ENCODE results near the gene WDR5.
A peak's percentile ranks its signal among the peaks of the same experiment; 100 is the strongest.

Gene WDR5

DNA sequence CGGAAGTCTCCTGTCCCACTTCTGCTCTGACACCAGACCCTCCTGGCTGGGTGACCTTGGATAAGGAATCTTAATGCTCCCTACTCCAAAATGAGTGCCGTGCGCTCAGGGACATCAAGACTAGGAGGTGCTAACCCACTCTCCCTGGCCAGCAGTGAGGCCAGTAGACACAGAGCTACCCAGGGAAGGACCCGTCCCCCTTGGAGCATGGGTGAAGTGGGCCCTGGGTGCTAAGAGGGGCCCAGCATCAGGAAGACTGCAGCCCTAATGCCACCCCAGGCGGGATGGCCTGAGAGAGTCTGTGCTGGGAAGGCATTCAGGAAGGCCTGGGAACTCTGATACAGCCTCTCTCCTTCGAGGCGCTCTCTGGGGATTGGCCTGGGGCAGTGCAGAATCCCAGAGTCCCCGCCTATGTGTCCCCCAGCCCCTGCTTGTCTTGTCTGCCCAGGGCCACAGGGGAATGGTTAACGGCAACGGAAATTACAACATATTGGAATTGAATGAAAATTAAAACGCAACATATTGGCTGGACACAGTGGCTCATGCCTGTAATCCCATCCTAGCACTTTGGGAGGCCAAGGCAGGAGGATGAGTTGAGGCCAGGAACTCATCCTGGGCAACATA lies 58.1 kb downstream of the WDR5 start:
- no peaks in the 10 kb centered on the region for H3K36me3 ChIP-seq (ENCODE audit: control insufficient read depth in 4 of 4, insufficient read depth in 4 of 4, low read length in 3 of 4)
- no peak overlapping the region for H3K27ac ChIP-seq (ENCODE audit: insufficient read depth in 1 of 2, low read depth in 1 of 2, low read length in 2 of 2, poor library complexity in 1 of 2, severe bottlenecking in 2 of 2)
- ChIA-PET CTCF (no interaction called here), POLR2A (no interaction called here)
- 96% methylated on average over 11 of the region's 11 CpGs for WGBS (ENCODE audit: insufficient coverage)
- DNase-seq = no peak
- no peak overlapping the region for H3K4me3 ChIP-seq (ENCODE audit: control insufficient read depth in 1 of 7, extremely low read depth in 1 of 7, insufficient read depth in 4 of 7, low read depth in 2 of 7, low read length in 6 of 7)
- no peaks in the 10 kb centered on the region for H3K9me3 ChIP-seq (ENCODE audit: control extremely low read depth in 1 of 5, control insufficient read depth in 4 of 5, insufficient read depth in 2 of 5, low read depth in 1 of 5, low read length in 4 of 5)
- H3K4me1 ChIP-seq (ENCODE audit: control extremely low read depth in 1 of 4, control insufficient read depth in 4 of 4, insufficient read depth in 4 of 4, low read length in 3 of 4) = peaks cover 0 to 19% (median 11%) of the 10 kb centered on the region in 4 experiments
- peaks cover 0 to 4% (median 0%) of the 10 kb centered on the region in 5 experiments for H3K27me3 ChIP-seq (replicated peaks in 2 of 5; ENCODE audit: control insufficient read depth in 4 of 5, insufficient read depth in 5 of 5, low read length in 4 of 5)

- DNase-seq = peak in 2 of 3 donors; percentile 71 to 77
- peak overlapping the region in 1 of 7 experiments; percentile 23 for H3K4me3 ChIP-seq (ENCODE audit: control insufficient read depth in 1 of 7, extremely low read depth in 1 of 7, insufficient read depth in 4 of 7, low read depth in 2 of 7, low read length in 6 of 7)
- no peak overlapping the region for H3K27ac ChIP-seq (ENCODE audit: insufficient read depth in 1 of 2, low read depth in 1 of 2, low read length in 2 of 2, poor library complexity in 1 of 2, severe bottlenecking in 2 of 2)
- no peaks in the 10 kb centered on the region for H3K9me3 ChIP-seq (ENCODE audit: control extremely low read depth in 1 of 5, control insufficient read depth in 4 of 5, insufficient read depth in 2 of 5, low read depth in 1 of 5, low read length in 4 of 5)
- POLR2A ChIA-PET = no interaction called here
- WGBS (ENCODE audit: insufficient coverage) = 17% methylated on average over 3 of the region's 6 CpGs
- peaks cover 0 to 8% (median 4%) of the 10 kb centered on the region in 4 experiments for H3K4me1 ChIP-seq (ENCODE audit: control extremely low read depth in 1 of 4, control insufficient read depth in 4 of 4, insufficient read depth in 4 of 4, low read length in 3 of 4)
- H3K36me3 ChIP-seq (ENCODE audit: control insufficient read depth in 4 of 4, insufficient read depth in 4 of 4, low read length in 3 of 4) = no peaks in the 10 kb centered on the region
- CTCF ChIA-PET = interaction anchor here (0.6 to 2.1 kb wide), 5 partner anchors 13 to 600 kb away, joined by 3 to 7 read pairs (median 4); no protein-coding TSS in a partner anchor
- no peaks in the 10 kb centered on the region for H3K27me3 ChIP-seq (replicated peaks in 2 of 5; ENCODE audit: control insufficient read depth in 4 of 5, insufficient read depth in 5 of 5, low read length in 4 of 5)
Measured at GRCh38 chr9:134195558-134195957, 59.7 kb downstream of the WDR5 start.

DNA sequence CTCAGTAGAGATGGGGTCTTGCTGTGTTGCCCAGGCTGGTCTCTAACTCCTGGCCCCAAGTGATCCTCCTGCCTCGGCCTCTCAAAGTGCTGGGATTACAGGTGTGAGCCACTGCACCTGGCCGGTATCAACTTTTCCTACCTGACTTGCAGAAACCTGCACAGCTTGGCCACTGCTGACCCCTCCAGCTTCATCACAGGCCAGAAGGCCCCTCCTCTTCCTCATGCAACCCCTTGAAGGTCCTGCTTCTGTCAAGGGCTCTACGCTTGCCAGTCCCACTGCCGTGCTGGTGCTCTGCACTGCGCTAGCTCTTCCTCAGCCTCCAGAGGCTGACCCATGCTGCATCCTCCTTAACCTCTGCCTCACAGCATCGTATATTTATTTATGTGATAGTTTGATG lies 61.0 kb downstream of the WDR5 start:
- ChIA-PET CTCF (interaction anchor here (1.1 to 1.3 kb wide), 2 partner anchors 22 to 64 kb away, joined by 3 read pairs; no protein-coding TSS in a partner anchor), POLR2A (no interaction called here)
- peaks cover 0 to 8% (median 4%) of the 10 kb centered on the region in 4 experiments for H3K4me1 ChIP-seq (ENCODE audit: control extremely low read depth in 1 of 4, control insufficient read depth in 4 of 4, insufficient read depth in 4 of 4, low read length in 3 of 4)
- no peak for DNase-seq
- H3K27ac ChIP-seq (ENCODE audit: insufficient read depth in 1 of 2, low read depth in 1 of 2, low read length in 2 of 2, poor library complexity in 1 of 2, severe bottlenecking in 2 of 2) = no peak overlapping the region
- no peaks in the 10 kb centered on the region for H3K36me3 ChIP-seq (ENCODE audit: control insufficient read depth in 4 of 4, insufficient read depth in 4 of 4, low read length in 3 of 4)
- H3K4me3 ChIP-seq (ENCODE audit: control insufficient read depth in 1 of 7, extremely low read depth in 1 of 7, insufficient read depth in 4 of 7, low read depth in 2 of 7, low read length in 6 of 7) = no peak overlapping the region
- H3K27me3 ChIP-seq (replicated peaks in 2 of 5; ENCODE audit: control insufficient read depth in 4 of 5, insufficient read depth in 5 of 5, low read length in 4 of 5) = no peaks in the 10 kb centered on the region
- H3K9me3 ChIP-seq (ENCODE audit: control extremely low read depth in 1 of 5, control insufficient read depth in 4 of 5, insufficient read depth in 2 of 5, low read depth in 1 of 5, low read length in 4 of 5) = peaks cover 0 to 2% (median 0%) of the 10 kb centered on the region in 5 experiments
- 94% methylated on average over 5 of the region's 6 CpGs for WGBS (ENCODE audit: insufficient coverage)

GRCh38 chr9:134198791-134199190 lies 62.9 kb downstream of the WDR5 start:
- CTCF ChIA-PET = interaction anchor here (0.8 to 2.9 kb wide), 4 partner anchors 12 to 244 kb away, joined by 3 to 8 read pairs (median 4); no protein-coding TSS in a partner anchor
- WGBS (ENCODE audit: insufficient coverage) = 63% methylated on average over 2 of the region's 3 CpGs
- Histone ChIP-seq H3K36me3 (ENCODE audit: control insufficient read depth in 4 of 4, insufficient read depth in 4 of 4, low read length in 3 of 4) (no peaks in the 10 kb centered on the region), H3K27me3 (replicated peaks in 2 of 5; ENCODE audit: control insufficient read depth in 4 of 5, insufficient read depth in 5 of 5, low read length in 4 of 5) (no peaks in the 10 kb centered on the region), H3K4me1 (ENCODE audit: control extremely low read depth in 1 of 4, control insufficient read depth in 4 of 4, insufficient read depth in 4 of 4, low read length in 3 of 4) (peaks cover 0 to 8% (median 4%) of the 10 kb centered on the region in 4 experiments), H3K4me3 (ENCODE audit: control insufficient read depth in 1 of 7, extremely low read depth in 1 of 7, insufficient read depth in 4 of 7, low read depth in 2 of 7, low read length in 6 of 7) (no peak overlapping the region), H3K27ac (ENCODE audit: insufficient read depth in 1 of 2, low read depth in 1 of 2, low read length in 2 of 2, poor library complexity in 1 of 2, severe bottlenecking in 2 of 2) (no peak overlapping the region), H3K9me3 (ENCODE audit: control extremely low read depth in 1 of 5, control insufficient read depth in 4 of 5, insufficient read depth in 2 of 5, low read depth in 1 of 5, low read length in 4 of 5) (peaks cover 0 to 3% (median under 1%) of the 10 kb centered on the region in 5 experiments)
- no peak for DNase-seq
- POLR2A ChIA-PET = no interaction called here

- no CpG with 5 or more reads among the region's 1 CpG for WGBS (ENCODE audit: insufficient coverage)
- POLR2A ChIA-PET = no interaction called here
Measured at GRCh38 chr9:134200730-134201129, 64.8 kb downstream of the WDR5 start.

DNA sequence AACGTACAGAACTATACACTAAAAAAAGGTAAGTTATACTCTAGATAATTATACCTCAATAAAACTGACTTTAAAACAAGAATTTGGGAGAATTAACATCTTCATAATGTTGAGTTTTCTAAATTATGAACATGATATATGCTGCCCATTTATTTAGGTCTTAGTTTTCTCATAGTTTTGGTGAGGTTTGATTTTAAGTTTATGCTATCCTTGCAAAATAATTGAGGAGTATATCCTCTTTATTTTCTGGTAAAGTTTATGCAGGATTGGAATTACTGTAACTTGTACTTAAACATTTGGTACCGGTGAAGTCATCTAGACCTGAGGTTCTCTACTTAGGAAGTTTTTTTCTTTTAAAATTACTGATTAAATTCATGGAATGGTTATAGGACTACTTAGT lies 67.3 kb downstream of the WDR5 start:
- CTCF ChIA-PET = no interaction called here
- Histone ChIP-seq H3K4me1 (ENCODE audit: control extremely low read depth in 1 of 4, control insufficient read depth in 4 of 4, insufficient read depth in 4 of 4, low read length in 3 of 4) (no peaks in the 10 kb centered on the region), H3K4me3 (ENCODE audit: control insufficient read depth in 1 of 7, extremely low read depth in 1 of 7, insufficient read depth in 4 of 7, low read depth in 2 of 7, low read length in 6 of 7) (no peak overlapping the region), H3K36me3 (ENCODE audit: control insufficient read depth in 4 of 4, insufficient read depth in 4 of 4, low read length in 3 of 4) (no peaks in the 10 kb centered on the region), H3K27ac (ENCODE audit: insufficient read depth in 1 of 2, low read depth in 1 of 2, low read length in 2 of 2, poor library complexity in 1 of 2, severe bottlenecking in 2 of 2) (no peak overlapping the region), H3K27me3 (replicated peaks in 2 of 5; ENCODE audit: control insufficient read depth in 4 of 5, insufficient read depth in 5 of 5, low read length in 4 of 5) (no peaks in the 10 kb centered on the region), H3K9me3 (ENCODE audit: control extremely low read depth in 1 of 5, control insufficient read depth in 4 of 5, insufficient read depth in 2 of 5, low read depth in 1 of 5, low read length in 4 of 5) (peaks cover 0 to 6% (median 1%) of the 10 kb centered on the region in 5 experiments)
- WGBS (ENCODE audit: insufficient coverage) = no CpG with 5 or more reads among the region's 2 CpGs
- no peak for DNase-seq
- POLR2A ChIA-PET = no interaction called here

More at GRCh38 chr9:134200730-134201129, 64.8 kb downstream of the WDR5 start:
- H3K4me3 ChIP-seq (ENCODE audit: control insufficient read depth in 1 of 7, extremely low read depth in 1 of 7, insufficient read depth in 4 of 7, low read depth in 2 of 7, low read length in 6 of 7) = no peak overlapping the region
- CTCF ChIA-PET = interaction anchor here (2.9 kb wide), 1 partner anchor 21 kb away, joined by 8 read pairs; no protein-coding TSS in a partner anchor
- no peaks in the 10 kb centered on the region for H3K27me3 ChIP-seq (replicated peaks in 2 of 5; ENCODE audit: control insufficient read depth in 4 of 5, insufficient read depth in 5 of 5, low read length in 4 of 5)
- no peak for DNase-seq
- no peak overlapping the region for H3K27ac ChIP-seq (ENCODE audit: insufficient read depth in 1 of 2, low read depth in 1 of 2, low read length in 2 of 2, poor library complexity in 1 of 2, severe bottlenecking in 2 of 2)
- H3K4me1 ChIP-seq (ENCODE audit: control extremely low read depth in 1 of 4, control insufficient read depth in 4 of 4, insufficient read depth in 4 of 4, low read length in 3 of 4) = peaks cover 0 to under 1% (median under 1%) of the 10 kb centered on the region in 4 experiments
- peaks cover 0 to 6% (median 1%) of the 10 kb centered on the region in 5 experiments for H3K9me3 ChIP-seq (ENCODE audit: control extremely low read depth in 1 of 5, control insufficient read depth in 4 of 5, insufficient read depth in 2 of 5, low read depth in 1 of 5, low read length in 4 of 5)
- no peaks in the 10 kb centered on the region for H3K36me3 ChIP-seq (ENCODE audit: control insufficient read depth in 4 of 4, insufficient read depth in 4 of 4, low read length in 3 of 4)

- WGBS (ENCODE audit: insufficient coverage) = 100% methylated on average over 1 of the region's 1 CpG
- Histone ChIP-seq H3K4me1 (ENCODE audit: control extremely low read depth in 1 of 4, control insufficient read depth in 4 of 4, insufficient read depth in 4 of 4, low read length in 3 of 4) (no peaks in the 10 kb centered on the region), H3K27me3 (replicated peaks in 2 of 5; ENCODE audit: control insufficient read depth in 4 of 5, insufficient read depth in 5 of 5, low read length in 4 of 5) (no peaks in the 10 kb centered on the region), H3K4me3 (ENCODE audit: control insufficient read depth in 1 of 7, extremely low read depth in 1 of 7, insufficient read depth in 4 of 7, low read depth in 2 of 7, low read length in 6 of 7) (no peak overlapping the region), H3K9me3 (ENCODE audit: control extremely low read depth in 1 of 5, control insufficient read depth in 4 of 5, insufficient read depth in 2 of 5, low read depth in 1 of 5, low read length in 4 of 5) (peaks cover 0 to 6% (median 1%) of the 10 kb centered on the region in 5 experiments), H3K27ac (ENCODE audit: insufficient read depth in 1 of 2, low read depth in 1 of 2, low read length in 2 of 2, poor library complexity in 1 of 2, severe bottlenecking in 2 of 2) (no peak overlapping the region), H3K36me3 (ENCODE audit: control insufficient read depth in 4 of 4, insufficient read depth in 4 of 4, low read length in 3 of 4) (no peaks in the 10 kb centered on the region)
- DNase-seq = no peak
- CTCF ChIA-PET = no interaction called here
- POLR2A ChIA-PET = no interaction called here
Measured at GRCh38 chr9:134204041-134204440, 68.2 kb downstream of the WDR5 start.

Measured in common myeloid progenitor, CD34-positive (primary cell).